Posterior cingulate gyrus (tissue), 11 donors: ENCODE data around the gene SRGAP3.
"Not testable (repeated sequence)": the region's sequence is repeated elsewhere in the genome, so short reads cannot be mapped to it uniquely, and the experiment has no call there.

ENCODE experiments used
- DNase-seq, 10 donors: peaks; one replicate each; pipeline versions ENCODE4 v3.0.0 to v3.0.0-alpha.2; 2020 to 2021; ENCODE audit warnings: mixed read lengths in 3 of 10
- intact Hi-C: fragments of 100-400 bp; cut with DNase I; formaldehyde crosslinking; loops from one replicate; pipeline ENCODE4 v1.15.1; 2023

SRGAP3 gene

DNA sequence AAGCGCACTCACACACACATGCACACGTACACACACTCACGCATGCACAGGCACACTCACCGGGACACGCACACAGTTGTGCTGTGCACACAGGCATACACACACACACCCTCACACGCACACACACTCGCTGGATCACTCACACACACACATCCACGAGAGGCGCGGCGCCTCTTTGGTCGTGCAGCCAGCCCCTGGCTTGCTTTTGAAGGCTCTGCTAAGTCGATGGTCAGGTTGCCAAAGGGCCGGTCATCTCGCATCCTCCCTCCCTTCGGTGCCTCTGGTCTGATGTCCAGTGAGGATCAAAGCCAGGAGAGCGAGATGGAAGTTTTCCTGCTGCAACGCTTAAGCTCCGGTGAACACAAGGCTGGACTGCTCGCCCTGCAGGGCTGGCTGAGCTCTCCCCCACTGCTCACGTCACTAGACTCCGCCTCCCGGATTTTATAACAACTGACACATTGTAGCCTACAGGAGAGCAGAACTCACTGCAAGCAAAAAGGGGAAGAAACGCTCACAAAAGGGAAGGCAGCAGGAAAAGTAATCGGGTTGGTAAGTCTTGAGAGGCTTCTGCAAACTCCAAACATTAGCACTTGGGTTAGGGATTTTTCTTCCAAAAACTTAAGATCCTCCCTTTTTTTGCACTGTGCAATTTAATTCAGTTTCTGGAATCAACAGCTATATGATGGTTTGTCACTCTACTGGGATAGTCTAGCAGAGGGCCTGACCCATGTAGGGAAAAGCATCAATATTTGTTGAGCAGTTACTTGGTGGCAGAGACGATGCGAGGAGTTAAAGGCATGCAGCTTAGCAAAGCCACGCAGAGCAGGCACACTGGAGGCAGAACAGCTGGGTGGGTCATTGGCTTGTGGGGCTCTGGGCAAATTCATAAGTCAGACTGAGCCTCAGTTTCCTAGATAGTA, at the start of gene SRGAP3:
SRGAP3 (minus strand) TSS at position 374 of the 920 bp plus-strand sequence. CDS start 695 bp downstream, outside the sequence.
- peak; percentile 82 to 98 (median 90) for DNase-seq
- intact Hi-C loops: loop anchor here (5.0 kb wide), 2 partner anchors 52 to 53 kb away; no protein-coding TSS in a partner anchor

GRCh38 chr3:9298236-9298635, 48.8 kb upstream of the SRGAP3 start:
- intact Hi-C loops: no loop called here
- no peak for DNase-seq

DNA sequence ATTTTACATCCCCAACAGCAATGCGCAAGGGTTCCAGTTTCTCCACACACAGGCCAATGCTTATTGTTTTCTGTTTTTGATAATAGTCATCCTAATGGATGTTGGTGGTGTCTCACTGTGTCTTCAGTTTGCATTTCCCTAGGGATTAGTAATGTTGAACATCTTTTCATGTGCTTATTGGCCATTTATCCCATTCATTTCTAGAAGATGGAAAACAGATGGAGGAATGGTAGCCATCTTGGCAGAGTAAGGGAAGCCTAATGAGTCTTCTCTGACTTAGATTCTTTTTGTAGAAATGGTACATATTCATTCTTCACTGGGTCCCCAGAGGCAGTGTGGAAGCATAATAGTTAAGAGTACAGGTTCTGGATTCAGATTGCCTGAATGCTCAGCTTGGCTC, 46.8 kb upstream of the SRGAP3 start:
- intact Hi-C loops: no loop called here
- DNase-seq: no peak

GRCh38 chr3:9295007-9295406, 45.6 kb upstream of the SRGAP3 start:
- no peak for DNase-seq

DNA sequence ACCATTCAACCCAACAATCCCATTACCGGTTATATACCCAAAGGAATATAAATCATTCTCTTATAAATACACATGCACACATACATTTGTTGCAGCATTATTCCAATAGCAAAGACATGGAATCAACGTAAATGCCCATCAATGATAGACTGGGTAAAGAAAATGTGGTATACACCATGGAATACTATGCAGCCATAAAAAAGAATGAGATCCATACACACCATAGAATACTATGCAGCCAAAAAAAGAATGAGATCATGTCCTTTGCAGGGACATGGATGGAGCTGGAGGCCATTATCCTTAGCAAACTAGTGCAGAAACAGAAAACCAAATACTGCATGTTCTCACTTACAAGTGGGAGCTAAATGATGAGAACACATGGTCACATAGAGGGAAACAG, 44.5 kb upstream of the SRGAP3 start:
- DNase-seq, intact Hi-C loops: not testable (repeated sequence)

More at GRCh38 chr3:9295007-9295406, 45.6 kb upstream of the SRGAP3 start:
- intact Hi-C loops: no loop called here

DNA sequence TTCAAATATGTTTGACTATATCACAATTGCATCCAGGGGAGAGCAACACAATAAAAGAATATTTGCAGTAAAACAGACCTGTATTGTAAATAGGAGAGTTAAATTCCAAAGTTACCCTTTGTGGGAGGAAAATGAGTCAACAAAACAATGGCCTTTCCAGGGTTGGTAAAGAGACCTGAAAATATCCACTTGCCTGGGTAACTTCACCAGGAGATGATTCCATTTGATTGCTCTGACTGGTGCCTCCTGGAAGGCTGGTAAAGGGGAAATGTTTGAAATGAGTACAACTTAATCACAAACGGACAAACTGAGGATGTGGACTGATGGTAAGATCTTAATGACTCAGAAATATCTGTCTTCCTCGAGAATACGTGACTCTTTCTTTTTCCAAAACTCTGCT, 43.6 kb upstream of the SRGAP3 start:
- no peak for DNase-seq
- intact Hi-C loops: no loop called here

GRCh38 chr3:9292516-9292915, 43.1 kb upstream of the SRGAP3 start:
- DNase-seq: no peak
- intact Hi-C loops: no loop called here

GRCh38 chr3:9291821-9292410, 42.5 kb upstream of the SRGAP3 start:
- no peak for DNase-seq
- intact Hi-C loops: no loop called here

DNA sequence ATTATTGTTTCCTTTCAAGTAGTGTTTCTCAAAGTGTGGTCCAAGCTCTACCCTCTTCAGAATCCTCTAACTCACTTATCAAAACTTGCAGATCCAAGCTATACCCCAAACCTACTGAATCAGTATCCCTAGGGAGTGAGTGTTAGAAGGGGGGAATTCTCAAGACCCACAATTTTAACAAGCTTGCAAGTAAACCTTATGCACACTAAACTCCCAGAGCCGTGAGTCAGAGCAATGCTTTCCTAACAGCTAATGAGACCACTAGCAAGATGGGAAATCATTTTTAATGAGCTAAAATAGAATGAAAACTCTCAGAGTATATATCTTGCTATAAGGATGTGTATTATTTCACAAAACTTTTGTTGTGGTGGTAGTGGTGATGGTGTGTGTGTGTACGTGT, 41.1 kb upstream of the SRGAP3 start:
- intact Hi-C loops: no loop called here
- no peak for DNase-seq

GRCh38 chr3:9281533-9281932, 32.1 kb upstream of the SRGAP3 start:
- DNase-seq, intact Hi-C loops: not testable (repeated sequence)

DNA sequence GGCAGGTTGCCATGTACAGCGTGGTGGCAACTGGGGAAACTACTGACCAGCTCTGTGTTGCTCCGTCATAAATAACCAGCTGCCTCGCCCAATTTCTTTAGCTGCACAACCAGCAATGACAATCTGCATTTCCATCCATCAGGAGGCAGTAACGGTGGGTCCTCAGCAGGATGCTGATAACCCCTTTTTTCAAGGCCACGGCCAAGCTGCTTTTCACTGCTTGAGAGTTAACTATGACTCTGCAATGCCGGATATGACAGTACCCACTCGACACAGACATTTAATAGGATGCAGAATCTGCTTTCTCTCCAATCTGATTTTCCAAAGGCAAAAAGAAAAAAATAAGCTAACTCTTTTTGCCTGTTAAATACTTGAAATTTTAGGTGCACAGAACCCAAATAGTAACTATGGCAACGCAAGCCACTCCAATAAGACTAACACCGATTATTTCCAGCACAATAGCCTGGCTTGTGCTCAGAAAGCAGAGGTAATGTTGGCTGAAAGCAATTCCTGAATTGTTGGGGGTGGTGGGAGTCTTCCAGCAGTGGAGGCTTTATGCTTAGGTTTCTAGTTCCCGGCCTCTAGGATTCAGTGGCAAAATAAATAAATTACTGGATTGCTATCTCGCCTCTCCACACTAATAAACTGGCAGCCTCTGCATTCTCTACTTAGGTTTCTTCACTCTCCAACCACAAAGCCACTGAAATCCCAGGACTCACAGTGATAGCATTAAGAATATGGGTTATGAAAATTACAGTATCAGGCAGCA, 31.2 kb upstream of the SRGAP3 start:
- DNase-seq: peak in 1 of 10 donors; percentile 14
- intact Hi-C loops: no loop called here

GRCh38 chr3:9279966-9280365, 30.5 kb upstream of the SRGAP3 start:
- peak in 4 of 10 donors; percentile 15 to 19 (median 16) for DNase-seq
- intact Hi-C loops: no loop called here

DNA sequence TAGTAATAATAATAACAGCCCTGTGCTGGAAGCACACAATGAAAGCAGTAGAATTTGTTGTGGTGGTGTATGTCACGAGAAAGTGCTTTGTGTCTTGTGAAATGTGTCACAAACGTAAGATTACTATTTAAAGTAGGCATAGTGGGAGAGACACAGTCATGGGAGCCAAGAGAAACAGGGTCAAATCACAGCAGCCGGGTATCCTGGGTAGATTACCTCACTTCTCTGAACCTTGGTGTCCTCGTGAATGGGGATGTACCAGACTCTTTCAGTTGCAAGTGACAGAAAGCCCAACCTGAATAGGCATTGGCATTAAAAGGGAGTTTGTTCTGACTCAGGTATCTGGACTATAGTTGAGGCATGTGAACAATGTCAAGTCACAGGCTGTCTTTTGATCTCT, 29.1 kb upstream of the SRGAP3 start:
- intact Hi-C loops: no loop called here
- no peak for DNase-seq

GRCh38 chr3:9278085-9278484, 28.6 kb upstream of the SRGAP3 start:
- intact Hi-C loops: no loop called here
- DNase-seq: no peak

- intact Hi-C loops: no loop called here
- DNase-seq: no peak
Observed at GRCh38 chr3:9276761-9277370, 27.4 kb upstream of the SRGAP3 start.

- no peak for DNase-seq
- intact Hi-C loops: no loop called here
Observed at GRCh38 chr3:9271903-9272302, 22.5 kb upstream of the SRGAP3 start.

DNA sequence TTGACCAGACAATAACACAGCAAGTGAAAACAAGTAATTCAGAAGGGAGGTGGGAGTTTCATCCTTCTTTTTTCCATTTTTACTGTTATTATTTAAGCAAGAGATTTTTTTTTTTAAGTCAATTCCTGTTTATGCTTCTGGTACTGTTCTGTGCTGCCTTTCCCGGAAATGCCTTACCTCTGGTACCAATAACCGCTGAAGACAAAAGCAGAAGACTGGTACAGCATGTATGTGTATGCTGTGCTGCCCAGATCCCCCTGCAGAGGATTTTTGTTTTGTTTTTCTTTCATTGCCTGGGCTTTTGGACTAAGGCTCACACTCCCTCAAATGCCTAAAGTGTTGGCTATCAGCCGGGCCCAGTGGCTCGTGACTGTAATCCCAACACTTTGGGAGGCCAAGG, 21.3 kb upstream of the SRGAP3 start:
- intact Hi-C loops: no loop called here
- DNase-seq: no peak

DNA sequence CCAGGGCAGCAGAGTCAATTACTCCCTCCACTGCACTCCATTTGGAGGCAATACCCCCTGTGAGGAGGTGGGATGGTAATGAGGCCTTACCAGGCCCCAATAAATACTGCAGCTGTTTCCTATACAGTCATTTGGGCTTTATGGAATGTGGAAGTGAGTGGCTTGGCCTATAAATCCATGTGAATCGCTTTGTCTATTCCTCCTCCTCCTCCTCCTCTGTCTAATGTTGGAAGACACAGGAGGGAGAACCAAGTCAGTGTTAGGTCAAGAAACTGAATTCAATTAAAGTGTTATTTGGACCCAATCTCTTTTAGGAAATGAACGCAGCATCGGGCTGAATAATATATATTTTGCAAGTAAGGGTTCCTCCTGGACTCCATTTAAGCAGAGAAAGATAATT, 17.3 kb upstream of the SRGAP3 start:
- intact Hi-C loops: no loop called here
- DNase-seq: no peak

- no peak for DNase-seq
- intact Hi-C loops: no loop called here
Observed at GRCh38 chr3:9260305-9260704, 10.9 kb upstream of the SRGAP3 start.

DNA sequence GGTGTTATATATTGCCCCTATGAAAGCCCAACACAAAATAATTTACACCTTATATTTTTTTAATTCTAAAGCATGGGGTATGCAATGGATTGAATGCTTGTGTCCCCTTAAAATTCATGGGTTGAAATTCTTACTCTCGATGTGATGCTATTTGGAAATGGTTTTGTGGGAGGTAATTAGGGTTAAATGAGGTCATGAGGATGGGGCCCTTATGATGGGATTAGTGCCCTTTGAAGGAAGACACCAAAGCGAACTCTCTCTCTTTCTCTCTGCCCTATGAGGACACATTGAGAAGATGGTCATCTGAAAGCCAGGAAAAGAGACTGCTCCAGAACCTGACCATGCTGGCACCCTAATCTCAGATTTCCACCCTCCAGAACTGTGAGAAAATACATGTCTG, 7.6 kb upstream of the SRGAP3 start:
- intact Hi-C loops: no loop called here
- no peak for DNase-seq

GRCh38 chr3:9255976-9256375, 6.5 kb upstream of the SRGAP3 start:
- intact Hi-C loops: no loop called here
- DNase-seq: no peak
